AG08395 (cell line): ENCODE data around the gene COASY.
"Not testable (repeated sequence)": the region's sequence is repeated elsewhere in the genome, so short reads cannot be mapped to it uniquely, and the experiment has no call there.

Experiments used
- DNase-seq: peaks from one replicate; pipeline ENCODE4 v3.0.0; 2012; ENCODE audit warnings: mixed read lengths, low spot score

The COASY gene

GRCh38 chr17:42553161-42553818 is 8.7 kb upstream of the COASY start:
- DNase-seq: no peak

- no peak for DNase-seq
Observed at GRCh38 chr17:42553866-42554249, 8.1 kb upstream of the COASY start.

- DNase-seq: peak; percentile 82
Observed at GRCh38 chr17:42554250-42555121, 7.5 kb upstream of the COASY start.

GRCh38 chr17:42555122-42555622 is 6.8 kb upstream of the COASY start:
- no peak for DNase-seq

- DNase-seq: not testable (repeated sequence)
Observed at GRCh38 chr17:42555961-42556617, 5.9 kb upstream of the COASY start.

GRCh38 chr17:42559075-42559474 is 2.9 kb upstream of the COASY start:
- DNase-seq: no peak

- no peak for DNase-seq
Observed at GRCh38 chr17:42560246-42560645, 1.7 kb upstream of the COASY start.

- no peak for DNase-seq
Observed at GRCh38 chr17:42562388-42563142, 617 bp downstream of the COASY start.

- DNase-seq: no peak
Observed at GRCh38 chr17:42563143-42563509, 1.2 kb downstream of the COASY start.

GRCh38 chr17:42563543-42563942 is 1.6 kb downstream of the COASY start:
- DNase-seq: no peak

GRCh38 chr17:42563950-42564349 is 2.0 kb downstream of the COASY start:
- no peak for DNase-seq

- DNase-seq: no peak
Observed at GRCh38 chr17:42564815-42565522, 3.0 kb downstream of the COASY start.

- DNase-seq: no peak
Observed at GRCh38 chr17:42565523-42566214, 3.7 kb downstream of the COASY start.

GRCh38 chr17:42566215-42566882 is 4.4 kb downstream of the COASY start:
- DNase-seq: no peak

GRCh38 chr17:42566883-42567573 is 5.1 kb downstream of the COASY start, which contains the start of gene MLX:
Gene MLX, plus strand, starts transcription at chr17:42567100. Its CDS starts 25 bp downstream, at chr17:42567125.
- peak; percentile 100 for DNase-seq

GRCh38 chr17:42568341-42569111 is 6.6 kb downstream of the COASY start:
- DNase-seq: no peak

- DNase-seq: no peak
Observed at GRCh38 chr17:42571435-42572225, 9.7 kb downstream of the COASY start.

- DNase-seq: no peak
Observed at GRCh38 chr17:42573095-42573494, 11.1 kb downstream of the COASY start.
